Measurements from ENCODE around the gene RPS6KA3. TPM values are rescaled to one million over a fixed set of nuclear protein-coding genes. Genes with fewer than 3 reads are reported as not detected.
"Not testable (repeated sequence)": the region's sequence is repeated elsewhere in the genome, so short reads cannot be mapped to it uniquely, and the experiment has no call there.

The RPS6KA3 gene
- total RNA-seq, 1 donor from 2014 or later: 26.6 TPM

- no peak overlapping the region for H3K4me3 ChIP-seq (ENCODE audit: low read depth, low read length)
- TF ChIP-seq CTCF (IDR thresholded peaks at IDR 0.05; ENCODE audit: insufficient read depth, low read length, poor library complexity, severe bottlenecking): no peak
- no peaks in the 10 kb centered on the region for H3K36me3 ChIP-seq (ENCODE audit: control insufficient read depth, insufficient read depth, low read length)
- no peak for DNase-seq (ENCODE audit: low read depth)
- H3K27me3 ChIP-seq (ENCODE audit: control insufficient read depth, insufficient read depth, low read length): no peaks in the 10 kb centered on the region
These were observed 15.0 kb downstream of the RPS6KA3 start for GRCh38 chrX:20251691-20252090.

DNA sequence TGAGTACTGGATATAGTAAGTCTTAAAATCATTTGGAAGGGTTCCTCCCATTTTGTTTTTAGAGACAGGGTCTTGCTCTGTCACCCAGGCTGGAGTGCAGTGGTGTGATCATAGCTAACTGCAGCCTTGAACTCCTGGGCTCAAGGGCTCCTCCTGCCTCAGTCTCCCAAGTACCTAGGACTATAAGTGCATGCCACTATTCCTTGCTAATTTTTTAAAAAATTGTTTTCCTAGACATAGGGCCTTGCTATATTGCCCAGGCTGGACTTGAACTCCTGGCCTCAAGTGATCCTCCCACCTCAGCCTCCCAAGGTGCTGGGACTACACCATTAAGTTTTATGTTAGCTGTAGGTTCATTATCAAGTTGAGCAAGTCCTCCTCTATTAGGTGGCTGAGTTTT, 16.6 kb downstream of the RPS6KA3 start:
- H3K36me3 ChIP-seq (ENCODE audit: control insufficient read depth, insufficient read depth, low read length); H3K4me3 ChIP-seq (ENCODE audit: low read depth, low read length); DNase-seq (ENCODE audit: low read depth); H3K27me3 ChIP-seq (ENCODE audit: control insufficient read depth, insufficient read depth, low read length): not testable (repeated sequence)

DNA sequence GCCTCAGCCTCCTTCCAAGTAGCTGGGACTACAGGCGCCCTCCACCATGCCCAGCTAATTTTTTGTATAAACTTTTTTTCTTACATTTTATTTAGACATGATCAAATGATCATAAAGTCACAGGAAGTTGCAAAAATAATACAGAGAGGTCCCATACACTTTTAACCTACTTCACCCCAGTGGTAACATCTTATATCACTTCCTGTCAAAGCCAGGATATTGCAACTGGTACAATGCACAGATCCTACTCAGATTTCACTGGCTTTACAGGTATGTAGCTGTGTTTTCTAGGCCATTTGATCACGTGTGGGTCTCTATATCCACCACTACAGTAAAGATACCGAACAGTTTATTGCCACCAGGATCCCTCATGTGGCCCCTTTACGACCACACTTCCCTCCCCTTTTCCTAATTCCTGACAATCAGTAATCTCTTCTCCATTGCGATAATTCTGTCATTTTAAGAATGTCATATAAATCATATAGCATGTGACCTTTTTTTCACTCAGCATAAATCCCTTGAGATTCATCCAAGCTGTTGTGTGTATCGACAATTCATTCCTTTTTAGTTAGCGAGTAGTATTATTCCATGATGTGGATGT, 18.0 kb downstream of the RPS6KA3 start:
- TF ChIP-seq CTCF (IDR thresholded peaks at IDR 0.05; ENCODE audit: insufficient read depth, low read length, poor library complexity, severe bottlenecking): no peak
- Histone ChIP-seq H3K4me3 (ENCODE audit: low read depth, low read length) (no peak overlapping the region), H3K27me3 (ENCODE audit: control insufficient read depth, insufficient read depth, low read length) (no peaks in the 10 kb centered on the region), H3K36me3 (ENCODE audit: control insufficient read depth, insufficient read depth, low read length) (no peaks in the 10 kb centered on the region)
- no peak for DNase-seq (ENCODE audit: low read depth)

GRCh38 chrX:20244931-20245330, 21.8 kb downstream of the RPS6KA3 start:
- Histone ChIP-seq H3K4me3 (ENCODE audit: low read depth, low read length) (no peak overlapping the region), H3K36me3 (ENCODE audit: control insufficient read depth, insufficient read depth, low read length) (no peaks in the 10 kb centered on the region), H3K27me3 (ENCODE audit: control insufficient read depth, insufficient read depth, low read length) (no peaks in the 10 kb centered on the region)
- no peak for DNase-seq (ENCODE audit: low read depth)
- no peak for TF ChIP-seq CTCF (IDR thresholded peaks at IDR 0.05; ENCODE audit: insufficient read depth, low read length, poor library complexity, severe bottlenecking)

DNA sequence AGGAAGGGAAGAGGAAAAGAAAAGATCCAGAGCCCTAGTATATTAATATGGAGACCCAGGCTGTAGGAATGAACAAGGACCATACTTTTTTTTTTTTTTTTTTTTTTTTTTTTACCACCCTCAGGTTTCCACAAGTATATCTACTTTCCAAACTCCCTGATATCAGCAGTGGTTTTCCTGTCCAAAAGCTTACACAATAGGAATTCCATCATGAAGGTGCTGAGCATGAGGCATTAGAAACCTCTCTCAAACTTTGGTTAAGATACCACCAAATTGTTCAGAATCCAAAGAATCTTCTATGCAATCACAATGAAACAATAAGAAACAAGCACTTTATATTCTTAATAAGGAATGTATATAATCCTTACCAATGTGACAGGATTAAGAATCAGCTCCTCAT, 26.5 kb downstream of the RPS6KA3 start:
- no peaks in the 10 kb centered on the region for H3K27me3 ChIP-seq (ENCODE audit: control insufficient read depth, insufficient read depth, low read length)
- no peak for TF ChIP-seq CTCF (IDR thresholded peaks at IDR 0.05; ENCODE audit: insufficient read depth, low read length, poor library complexity, severe bottlenecking)
- DNase-seq (ENCODE audit: low read depth): no peak
- H3K4me3 ChIP-seq (ENCODE audit: low read depth, low read length): no peak overlapping the region
- no peaks in the 10 kb centered on the region for H3K36me3 ChIP-seq (ENCODE audit: control insufficient read depth, insufficient read depth, low read length)

- no peak for DNase-seq (ENCODE audit: low read depth)
- no peaks in the 10 kb centered on the region for H3K36me3 ChIP-seq (ENCODE audit: control insufficient read depth, insufficient read depth, low read length)
- no peaks in the 10 kb centered on the region for H3K27me3 ChIP-seq (ENCODE audit: control insufficient read depth, insufficient read depth, low read length)
- H3K4me3 ChIP-seq (ENCODE audit: low read depth, low read length): no peak overlapping the region
- TF ChIP-seq CTCF (IDR thresholded peaks at IDR 0.05; ENCODE audit: insufficient read depth, low read length, poor library complexity, severe bottlenecking): no peak
These were observed 28.8 kb downstream of the RPS6KA3 start for GRCh38 chrX:20237864-20238263.
